22Rv1 (cell line): ENCODE results near the gene C5orf47.
A peak's percentile ranks its signal among the peaks of the same experiment; 100 is the strongest.
"Not testable (repeated sequence)": the region's sequence is repeated elsewhere in the genome, so short reads cannot be mapped to it uniquely, and the experiment has no call there.

Experiments
- H3K27ac ChIP-seq: fragments of 450-650 bp; 2 replicates; pipeline ENCODE4 v1.5.1; 2017
- CTCF ChIP-seq: fragments of 450-650 bp; IDR thresholded peaks from 2 replicates; pipeline ENCODE4 v1.5.1; 2017; ENCODE audit warnings: mild to moderate bottlenecking
- ZFX ChIP-seq: fragments of 450-650 bp; IDR thresholded peaks from 2 replicates; pipeline ENCODE4 v1.6.1; 2017; ENCODE audit warnings: antibody characterized with exemption, borderline replicate concordance

Gene C5orf47

GRCh38 chr5:174010365-174010764, 21.4 kb downstream of the C5orf47 start:
- TF ChIP-seq CTCF, result no peak
- TF ChIP-seq ZFX, result no peak
- H3K27ac ChIP-seq, result no peak overlapping the region

GRCh38 chr5:174011441-174011840, 22.5 kb downstream of the C5orf47 start:
- no peak for TF ChIP-seq ZFX
- no peak for TF ChIP-seq CTCF
- H3K27ac ChIP-seq, result no peak overlapping the region

- not testable (repeated sequence) for H3K27ac ChIP-seq
- TF ChIP-seq CTCF, result peak; percentile 71
These were observed 31.3 kb downstream of the C5orf47 start for GRCh38 chr5:174020069-174020927.

- TF ChIP-seq ZFX (no peak), CTCF (no peak)
These were observed 31.9 kb downstream of the C5orf47 start for GRCh38 chr5:174020928-174021304.

GRCh38 chr5:174022384-174023095, 33.6 kb downstream of the C5orf47 start:
- H3K27ac ChIP-seq, result no peak overlapping the region
- no peak for TF ChIP-seq ZFX
- TF ChIP-seq CTCF, result no peak

More at GRCh38 chr5:174020928-174021304, 31.9 kb downstream of the C5orf47 start:
- no peak overlapping the region for H3K27ac ChIP-seq

- no peak for TF ChIP-seq CTCF
- H3K27ac ChIP-seq, result no peak overlapping the region
These were observed 41.3 kb downstream of the C5orf47 start for GRCh38 chr5:174030286-174030685.
